DND-41 (cell line): Measurements from ENCODE around the gene LSM3.

Source experiments
- ATAC-seq: fragments of 200-7000 bp; cut with Tn5 transposase; 3 replicates; pipeline ENCODE4 v1.9.1; 2021; ENCODE audit warnings: low read depth; ENCODE audit not compliant: insufficient read depth
- DNase-seq: peaks from one replicate; pipeline ENCODE4 v3.0.0-alpha.2; 2020
- H2AFZ ChIP-seq: 2 replicates; pipeline ENCODE4 v1.6.0; 2012; ENCODE audit warnings: low read depth, low read length
- H3K27ac ChIP-seq: 2 replicates; pipeline ENCODE4 v1.5.1; 2012; ENCODE audit warnings: low read length, inconsistent platforms
- H3K27me3 ChIP-seq: fragments of 200-600 bp; sonication (generic); 2 replicates; pipeline ENCODE4 v1.6.0; 2012; ENCODE audit warnings: low read length, mild to moderate bottlenecking, inconsistent platforms; ENCODE audit not compliant: insufficient read depth, poor library complexity
- H3K36me3 ChIP-seq: 2 replicates; pipeline ENCODE4 v1.5.1; 2012; ENCODE audit warnings: low read length, inconsistent platforms; ENCODE audit not compliant: insufficient read depth
- H3K4me1 ChIP-seq: 2 replicates; pipeline ENCODE4 v1.5.1; 2012; ENCODE audit warnings: mild to moderate bottlenecking, low read length; ENCODE audit not compliant: insufficient read depth
- H3K4me2 ChIP-seq: 2 replicates; pipeline ENCODE4 v1.6.0; 2012; ENCODE audit warnings: mild to moderate bottlenecking, moderate library complexity, low read length, inconsistent platforms; ENCODE audit not compliant: insufficient read depth
- H3K4me3 ChIP-seq, 2 experiments: fragments of 200-600 bp in 1 of 2; shearing (Covaris generic) in 1 of 2; 2 replicates each; pipeline ENCODE4 v1.5.1; 2012 to 2016; ENCODE audit warnings: inconsistent platforms in 2 of 2, low read length in 2 of 2, mild to moderate bottlenecking in 2 of 2, low read depth in 1 of 2, moderate library complexity in 1 of 2
- H3K79me2 ChIP-seq: 2 replicates; pipeline ENCODE4 v1.6.0; 2012; ENCODE audit warnings: low read length, inconsistent platforms; ENCODE audit not compliant: insufficient read depth
- H3K9ac ChIP-seq: 2 replicates; pipeline ENCODE4 v1.6.0; 2012; ENCODE audit warnings: low read depth, mild to moderate bottlenecking, inconsistent platforms, low read length, moderate library complexity
- H3K9me3 ChIP-seq: 2 replicates; pipeline ENCODE4 v1.5.1; 2012; ENCODE audit warnings: low read length, moderate library complexity, mild to moderate bottlenecking, inconsistent platforms; ENCODE audit not compliant: insufficient read depth, severe bottlenecking
- H4K20me1 ChIP-seq: 2 replicates; pipeline ENCODE4 v1.6.0; 2012; ENCODE audit warnings: low read length; ENCODE audit not compliant: insufficient read depth
- EZH2 ChIP-seq: IDR thresholded peaks from 3 replicates; pipeline ENCODE4 v1.6.1; 2012; ENCODE audit warnings: borderline replicate concordance, low read depth, mild to moderate bottlenecking, moderate library complexity, low read length, inconsistent platforms; ENCODE audit not compliant: severe bottlenecking
- TF ChIP-seq, protein P1 (sequence below): IDR thresholded peaks from 2 replicates; pipeline ENCODE4 v1.5.1; 2012; ENCODE audit warnings: borderline replicate concordance, low read length, moderate library complexity, mild to moderate bottlenecking; ENCODE audit not compliant: poor library complexity, severe bottlenecking; ENCODE audit errors: extremely low read depth

LSM3 gene

GRCh38 chr3:14237457-14237856, 58.8 kb downstream of the LSM3 start:
- H4K20me1 ChIP-seq = no peaks in the 10 kb centered on the region
- no peak overlapping the region for H2AFZ ChIP-seq
- DNase-seq (no peak), ATAC-seq (no peak)
- no peaks in the 10 kb centered on the region for H3K79me2 ChIP-seq
- TF ChIP-seq, protein P1, sequence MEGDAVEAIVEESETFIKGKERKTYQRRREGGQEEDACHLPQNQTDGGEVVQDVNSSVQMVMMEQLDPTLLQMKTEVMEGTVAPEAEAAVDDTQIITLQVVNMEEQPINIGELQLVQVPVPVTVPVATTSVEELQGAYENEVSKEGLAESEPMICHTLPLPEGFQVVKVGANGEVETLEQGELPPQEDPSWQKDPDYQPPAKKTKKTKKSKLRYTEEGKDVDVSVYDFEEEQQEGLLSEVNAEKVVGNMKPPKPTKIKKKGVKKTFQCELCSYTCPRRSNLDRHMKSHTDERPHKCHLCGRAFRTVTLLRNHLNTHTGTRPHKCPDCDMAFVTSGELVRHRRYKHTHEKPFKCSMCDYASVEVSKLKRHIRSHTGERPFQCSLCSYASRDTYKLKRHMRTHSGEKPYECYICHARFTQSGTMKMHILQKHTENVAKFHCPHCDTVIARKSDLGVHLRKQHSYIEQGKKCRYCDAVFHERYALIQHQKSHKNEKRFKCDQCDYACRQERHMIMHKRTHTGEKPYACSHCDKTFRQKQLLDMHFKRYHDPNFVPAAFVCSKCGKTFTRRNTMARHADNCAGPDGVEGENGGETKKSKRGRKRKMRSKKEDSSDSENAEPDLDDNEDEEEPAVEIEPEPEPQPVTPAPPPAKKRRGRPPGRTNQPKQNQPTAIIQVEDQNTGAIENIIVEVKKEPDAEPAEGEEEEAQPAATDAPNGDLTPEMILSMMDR = no peak
- TF ChIP-seq EZH2 = no peak
- no peaks in the 10 kb centered on the region for H3K9me3 ChIP-seq
- H3K4me2 ChIP-seq = no peak overlapping the region
- H3K27me3 ChIP-seq = peaks cover 23% of the 10 kb centered on the region
- H3K9ac ChIP-seq = no peak overlapping the region
- no peak overlapping the region for H3K27ac ChIP-seq
- no peaks in the 10 kb centered on the region for H3K4me1 ChIP-seq
- H3K36me3 ChIP-seq = no peaks in the 10 kb centered on the region
- H3K4me3 ChIP-seq = no peak overlapping the region

DNA sequence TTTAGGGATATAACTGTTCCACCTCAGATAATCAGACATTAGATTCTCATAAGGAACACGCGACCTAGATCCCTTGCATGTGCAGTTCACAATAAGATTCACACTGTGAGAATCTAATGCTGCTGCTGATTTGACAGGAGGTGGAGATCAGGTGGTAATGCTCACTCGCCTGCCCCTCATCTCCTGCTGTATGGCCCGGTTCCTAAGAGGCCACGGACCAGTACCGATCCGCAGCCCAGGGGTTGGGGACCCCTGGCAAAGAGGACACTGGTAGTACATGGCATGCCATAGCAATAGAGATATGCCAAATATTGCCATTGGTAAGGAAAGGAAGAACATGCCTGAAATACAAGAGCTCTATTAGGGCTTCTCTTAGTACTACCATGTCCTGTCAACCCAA, 59.7 kb downstream of the LSM3 start:
- no peak overlapping the region for H3K9ac ChIP-seq
- no peaks in the 10 kb centered on the region for H3K9me3 ChIP-seq
- no peaks in the 10 kb centered on the region for H3K36me3 ChIP-seq
- no peak overlapping the region for H3K27ac ChIP-seq
- no peaks in the 10 kb centered on the region for H3K4me1 ChIP-seq
- H3K4me2 ChIP-seq = no peak overlapping the region
- H3K4me3 ChIP-seq = no peak overlapping the region
- DNase-seq (no peak), ATAC-seq (no peak)
- no peaks in the 10 kb centered on the region for H4K20me1 ChIP-seq
- H3K27me3 ChIP-seq = peaks cover 23% of the 10 kb centered on the region
- no peaks in the 10 kb centered on the region for H3K79me2 ChIP-seq
- TF ChIP-seq, protein P1 = no peak
- TF ChIP-seq EZH2 = no peak
- no peak overlapping the region for H2AFZ ChIP-seq

- peaks cover 23% of the 10 kb centered on the region for H3K27me3 ChIP-seq
- no peak overlapping the region for H2AFZ ChIP-seq
- no peak overlapping the region for H3K27ac ChIP-seq
- H4K20me1 ChIP-seq = no peaks in the 10 kb centered on the region
- H3K9ac ChIP-seq = no peak overlapping the region
- H3K4me1 ChIP-seq = no peaks in the 10 kb centered on the region
- no peaks in the 10 kb centered on the region for H3K79me2 ChIP-seq
- H3K4me3 ChIP-seq = no peak overlapping the region
- ATAC-seq (no peak), DNase-seq (no peak)
- TF ChIP-seq EZH2 = no peak
- TF ChIP-seq, protein P1 = no peak
- no peak overlapping the region for H3K4me2 ChIP-seq
- H3K9me3 ChIP-seq = no peaks in the 10 kb centered on the region
- H3K36me3 ChIP-seq = no peaks in the 10 kb centered on the region
Observed at GRCh38 chr3:14238930-14239329, 60.3 kb downstream of the LSM3 start.

DNA sequence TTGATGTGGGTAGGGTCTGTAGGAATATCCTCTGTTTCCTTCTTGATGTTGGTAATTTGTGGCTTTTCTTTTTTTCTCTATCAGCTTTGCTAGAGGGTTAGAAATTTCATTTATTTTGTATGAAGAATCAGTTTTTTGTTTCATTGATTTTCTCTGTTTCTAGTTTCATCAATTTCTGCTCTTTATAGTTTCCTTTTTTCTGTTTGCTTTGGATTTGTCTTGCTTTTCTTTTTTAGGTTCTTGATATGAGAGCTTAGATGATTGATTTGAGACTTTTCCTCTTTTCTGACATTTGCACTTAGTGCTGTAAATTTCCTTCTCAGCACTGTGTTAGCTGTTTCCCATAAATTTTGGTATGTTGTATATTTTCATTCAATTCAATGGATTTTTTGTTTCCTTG, 61.3 kb downstream of the LSM3 start:
- Histone ChIP-seq H3K9me3 (no peaks in the 10 kb centered on the region), H3K4me3 (no peak overlapping the region), H3K4me2 (no peak overlapping the region), H3K36me3 (no peaks in the 10 kb centered on the region), H2AFZ (no peak overlapping the region), H3K9ac (no peak overlapping the region), H3K27me3 (peaks cover 23% of the 10 kb centered on the region), H3K4me1 (no peaks in the 10 kb centered on the region), H3K27ac (no peak overlapping the region), H4K20me1 (no peaks in the 10 kb centered on the region), H3K79me2 (no peaks in the 10 kb centered on the region)
- DNase-seq (no peak), ATAC-seq (no peak)
- TF ChIP-seq EZH2 = no peak
- TF ChIP-seq, protein P1 = no peak
